SKM-1 treated with dmso at 0.1 percent for 144 hours (cell line): Measurements from ENCODE around the gene PHKG1.
"Not testable (repeated sequence)": the region's sequence is repeated elsewhere in the genome, so short reads cannot be mapped to it uniquely, and the experiment has no call there.

Experiments used
- DNase-seq: peaks from one replicate; lab custom pipeline; 2025; ENCODE audit not compliant: unreplicated experiment; lab: John Stamatoyannopoulos, UW

PHKG1 gene

DNA sequence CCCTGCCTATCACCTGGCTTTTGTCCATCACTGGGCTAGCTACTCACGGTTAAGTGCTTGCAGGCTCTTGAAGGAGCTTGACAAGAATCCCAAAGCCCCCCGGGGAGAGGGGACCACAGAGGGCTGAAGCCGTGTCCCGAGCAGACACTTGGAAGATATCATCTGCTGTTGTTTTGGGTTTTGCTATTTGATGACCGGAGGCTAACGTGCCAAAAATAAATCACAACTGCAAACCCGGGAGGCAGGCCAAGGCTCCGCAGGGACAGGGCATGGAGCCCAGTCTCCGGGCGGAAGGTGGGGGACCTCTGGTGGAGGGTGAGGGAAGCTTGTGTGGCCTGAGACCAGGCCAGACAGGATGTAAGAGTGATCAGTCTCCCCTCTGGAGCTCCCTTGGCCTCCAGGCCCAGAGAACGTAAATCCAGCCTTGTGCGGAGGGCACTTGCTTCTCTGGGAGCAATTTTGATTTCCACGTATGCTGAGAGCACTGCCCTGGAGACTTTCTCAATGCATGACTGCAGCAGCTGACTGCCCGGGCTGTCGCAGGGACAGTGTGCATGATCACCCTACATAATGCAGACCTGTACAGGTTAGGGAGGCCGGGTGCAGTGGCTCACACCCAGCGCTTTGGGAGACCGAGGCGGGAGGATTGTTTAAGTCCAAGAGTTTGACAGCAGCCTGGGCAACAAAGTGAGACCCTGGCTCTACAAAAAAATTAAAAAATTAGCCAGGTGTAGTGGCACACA lies at the start of gene PHKG1:
PHKG1 (minus strand) TSS at position 164 of the 743 bp plus-strand sequence. CDS start 4,011 bp downstream, outside the sequence.
- DNase-seq: no peak

DNA sequence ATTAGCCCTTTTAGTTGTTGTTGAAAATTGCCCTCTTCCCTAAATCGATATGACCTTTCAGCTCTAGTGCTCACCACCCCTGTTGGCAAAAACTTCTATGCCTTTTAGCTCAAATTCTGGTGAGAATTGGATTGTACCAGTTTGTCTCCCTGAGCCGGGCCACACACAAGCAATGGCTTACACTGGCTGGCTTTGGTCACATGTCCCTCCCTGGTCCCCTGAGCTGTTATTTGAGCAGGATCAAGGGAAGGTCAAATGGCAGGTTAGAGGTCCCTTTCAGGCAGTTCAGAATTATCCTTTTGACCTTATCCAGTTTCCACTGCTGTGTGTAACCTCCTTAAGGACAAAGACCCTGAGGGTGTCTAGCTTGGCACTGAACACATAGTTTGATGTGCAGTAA lies 38.3 kb upstream of the PHKG1 start:
- not testable (repeated sequence) for DNase-seq

DNA sequence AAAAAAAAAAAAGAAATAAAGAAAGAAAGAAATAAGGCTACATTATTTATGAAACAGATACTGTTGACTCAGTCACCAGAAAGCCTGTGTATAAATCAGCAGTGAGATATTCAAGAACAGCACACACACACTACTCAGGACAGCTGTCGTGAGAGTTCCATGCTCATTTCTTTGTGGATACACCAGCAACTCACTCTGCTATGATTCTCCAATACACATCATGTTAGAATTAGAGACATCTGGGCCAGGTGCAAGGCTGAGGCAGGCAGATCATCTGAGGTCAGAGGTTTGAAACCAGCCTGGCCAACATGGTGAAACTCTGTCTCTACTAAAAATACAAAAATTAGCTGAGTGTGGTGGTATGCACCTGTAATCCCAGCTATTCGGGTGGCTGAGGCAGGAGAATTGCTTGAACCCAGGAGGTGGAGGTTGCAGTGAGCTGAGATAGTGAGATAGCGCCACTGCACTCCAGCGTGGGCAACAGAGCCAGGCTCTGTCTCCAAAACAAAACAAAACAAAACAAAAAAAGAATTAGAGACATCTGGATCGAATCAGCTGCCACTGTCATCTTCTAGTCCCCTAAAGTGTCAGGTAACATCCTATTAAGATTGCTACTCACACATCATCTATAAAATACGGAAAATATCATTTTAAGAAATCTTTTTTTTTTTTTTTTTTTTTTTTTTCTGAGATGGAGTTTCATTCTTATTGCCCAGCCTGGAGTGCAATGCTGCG lies 34.7 kb upstream of the PHKG1 start:
- no peak for DNase-seq

DNA sequence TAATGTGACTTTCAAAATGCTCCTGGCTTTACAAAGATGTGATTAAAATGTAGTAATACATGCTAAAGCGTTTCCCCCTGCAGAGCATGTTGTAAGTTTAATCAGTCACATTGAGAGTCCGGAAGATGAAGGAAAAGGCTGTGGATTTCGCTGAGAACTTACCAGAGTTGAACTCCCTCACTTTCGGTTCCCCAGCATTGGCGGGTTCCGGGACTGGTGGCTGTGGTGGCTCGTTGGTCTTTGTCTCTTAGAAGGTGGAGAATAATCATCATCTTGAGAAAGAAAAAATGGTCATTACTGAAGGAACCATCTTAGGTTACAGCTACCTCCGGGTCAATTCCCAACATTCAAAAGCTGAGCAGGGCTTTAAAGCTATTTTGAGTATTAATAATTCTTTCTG lies 33.1 kb upstream of the PHKG1 start:
- no peak for DNase-seq

DNA sequence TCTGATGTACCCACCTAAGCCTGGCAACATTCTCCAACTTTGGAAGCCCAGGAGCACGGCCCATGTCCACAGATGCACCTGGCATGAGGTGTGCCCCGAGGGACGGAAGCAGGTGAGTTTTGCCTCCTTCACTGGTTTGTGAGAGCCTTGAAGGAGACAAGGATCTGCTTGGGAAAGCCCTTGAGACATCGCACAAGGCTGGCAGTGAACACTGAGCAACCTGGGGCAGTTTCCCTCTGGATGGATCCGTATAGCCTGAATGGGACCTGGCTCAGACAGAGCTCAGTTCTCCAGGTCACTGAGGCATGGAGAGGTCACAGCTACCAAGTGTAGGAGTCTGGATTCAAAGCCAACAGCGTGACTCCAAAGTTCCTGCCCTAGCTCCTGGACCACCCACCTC lies 32.2 kb upstream of the PHKG1 start:
- DNase-seq: no peak

DNA sequence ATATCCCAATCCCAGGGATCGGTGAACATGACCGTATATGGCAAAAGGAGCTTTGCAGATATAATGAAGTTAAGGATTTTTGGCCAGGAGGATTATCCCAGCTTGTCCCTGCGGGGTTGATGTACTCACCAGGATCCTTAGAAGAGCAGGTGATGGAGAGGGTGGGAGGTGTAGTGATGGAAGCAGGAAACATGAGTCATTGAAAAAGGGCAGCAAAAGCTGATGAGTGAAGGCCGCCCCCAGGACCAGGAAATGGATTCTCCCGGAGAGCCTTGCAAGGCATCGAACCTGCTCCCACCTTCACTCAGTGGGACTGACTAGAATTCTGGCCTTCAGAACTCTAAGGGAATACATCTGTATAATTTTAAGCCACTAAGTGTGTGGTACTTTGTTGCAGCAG lies 28.7 kb upstream of the PHKG1 start:
- no peak for DNase-seq

DNA sequence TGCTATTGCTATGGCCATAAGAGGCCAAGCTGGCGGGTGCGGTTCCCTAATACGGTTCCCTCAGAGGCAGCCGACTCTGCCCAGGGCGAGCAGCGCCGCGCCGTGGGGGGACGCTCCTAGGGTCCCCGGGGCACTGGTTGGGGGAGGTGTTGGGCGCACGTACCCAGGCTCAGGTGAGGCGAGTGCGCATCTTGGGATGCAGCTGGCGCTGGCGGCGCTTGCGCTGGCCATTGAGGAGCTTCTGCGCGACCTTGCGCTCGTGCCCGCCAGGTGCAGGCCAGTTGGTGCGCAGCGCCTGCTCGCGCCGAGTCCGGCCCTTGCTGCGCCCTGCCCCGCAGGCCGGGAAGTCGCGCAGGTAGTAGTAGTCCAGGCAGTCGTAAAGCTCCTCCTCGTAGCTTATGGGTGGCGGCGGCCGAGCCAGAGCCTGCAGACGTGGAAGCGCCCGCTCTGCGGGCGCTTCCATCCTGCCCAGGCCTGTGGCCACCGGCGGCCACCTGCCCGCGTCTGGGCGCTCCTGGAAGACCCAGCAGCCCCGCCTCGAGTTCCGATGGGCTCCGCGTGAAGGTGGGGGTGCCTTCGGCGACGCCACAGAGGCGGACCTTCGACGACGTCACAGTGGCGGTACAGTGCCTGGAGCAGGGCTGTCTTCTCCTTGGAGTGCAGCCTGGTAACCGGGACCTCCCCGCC lies 23.2 kb upstream of the PHKG1 start, which contains the start of gene NUPR2:
NUPR2 (minus strand) TSS at position 566 of the 687 bp plus-strand sequence; CDS start at position 463, 103 bp downstream.
- DNase-seq: no peak

DNA sequence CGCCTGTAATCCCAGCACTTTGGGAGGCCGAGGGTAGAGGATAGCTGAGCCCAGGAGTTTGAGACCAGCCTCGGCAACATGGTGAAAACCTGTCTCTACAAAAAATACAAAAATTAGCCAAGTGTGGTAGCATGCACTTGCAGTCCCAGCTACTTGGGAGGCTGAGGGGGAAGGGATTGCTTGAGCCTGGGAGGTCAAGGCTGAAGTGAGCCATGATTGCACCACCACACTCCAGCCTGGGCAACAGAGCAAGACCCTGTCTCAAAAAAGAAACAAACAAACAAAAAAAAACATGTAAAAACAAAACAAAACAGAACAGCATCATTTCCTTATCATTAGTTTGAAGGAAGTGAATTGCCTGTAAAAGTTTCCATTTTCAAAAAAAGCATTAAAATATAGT lies 19.5 kb upstream of the PHKG1 start:
- DNase-seq: not testable (repeated sequence)

DNA sequence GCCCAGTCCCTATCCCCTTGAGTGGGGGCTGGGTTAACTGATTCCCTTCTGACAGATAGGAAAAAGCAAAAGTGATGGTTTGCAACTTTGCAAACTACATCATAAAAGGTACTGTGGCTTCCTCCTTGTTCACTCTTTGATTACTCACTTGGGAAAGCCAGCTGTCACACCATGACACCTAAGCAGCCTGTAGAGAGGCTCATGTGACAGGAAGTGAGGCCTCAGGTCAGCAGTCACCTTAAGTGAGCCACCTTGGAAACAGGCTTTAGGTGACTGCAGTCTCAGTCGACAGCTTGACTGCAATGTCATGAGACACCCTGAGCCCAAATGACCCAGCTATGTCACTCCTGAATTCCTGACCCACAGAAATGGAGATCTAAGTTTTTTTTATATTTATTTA lies 17.9 kb upstream of the PHKG1 start:
- no peak for DNase-seq

DNA sequence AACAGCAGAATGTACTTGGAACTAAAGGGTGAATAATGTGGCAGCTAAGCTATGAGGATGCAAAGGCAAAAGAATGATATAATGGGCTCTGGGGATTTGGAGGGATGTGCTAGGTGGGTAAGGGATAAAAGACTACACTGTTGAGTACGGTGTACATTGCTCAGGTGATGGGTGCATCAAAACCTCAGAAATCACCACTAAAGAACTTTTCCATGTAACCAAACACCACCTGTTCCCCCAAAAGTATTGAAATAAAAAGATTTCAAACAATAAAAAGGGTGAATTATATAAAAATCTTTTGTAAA lies 15.2 kb upstream of the PHKG1 start:
- DNase-seq: no peak

DNA sequence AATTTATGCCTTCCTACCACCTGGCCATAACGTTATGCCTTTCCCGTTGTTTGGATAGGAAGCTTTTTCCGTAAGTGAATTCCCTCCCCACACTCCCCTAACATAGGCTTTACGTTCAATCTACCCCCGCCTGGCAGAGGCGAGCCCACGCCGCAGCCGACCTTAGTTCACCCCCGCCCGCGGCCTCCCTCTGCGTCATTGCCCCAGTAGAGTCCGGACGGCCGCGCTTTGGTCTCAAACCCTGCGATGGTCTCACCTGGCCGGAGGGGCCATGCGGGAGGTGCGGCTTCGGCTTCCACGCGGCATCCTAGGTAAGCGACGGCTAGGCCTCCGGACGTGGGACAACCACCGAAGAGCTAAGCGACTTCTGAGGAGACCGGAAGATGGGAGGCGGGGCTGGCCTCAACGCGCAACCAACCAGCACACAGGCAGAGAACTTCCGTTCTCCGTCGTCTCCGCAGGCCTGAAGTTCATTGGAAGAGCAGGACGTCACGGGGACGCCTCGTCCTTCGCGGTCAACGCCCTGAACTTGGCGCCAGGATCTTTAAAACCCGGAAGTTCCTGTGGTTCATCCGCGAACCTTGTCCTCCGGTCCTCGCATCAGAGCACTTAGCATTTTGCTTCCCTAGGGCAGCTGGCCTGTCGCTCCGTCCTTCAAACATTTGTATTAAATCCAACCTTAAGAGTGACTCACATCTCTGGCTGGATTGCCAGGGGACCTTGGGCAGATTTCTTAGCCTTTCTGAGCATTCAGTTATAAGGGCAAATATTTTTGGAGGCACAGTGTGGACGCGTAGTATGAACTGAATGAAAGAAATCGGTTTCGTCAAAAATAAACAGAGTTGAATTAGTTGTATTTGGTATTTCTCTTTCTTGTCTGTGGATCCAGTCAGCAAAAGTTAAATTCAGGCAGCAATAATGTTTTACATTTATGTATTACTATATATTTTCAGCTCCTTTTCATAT lies 13.6 kb upstream of the PHKG1 start, which contains the start of gene CHCHD2:
CHCHD2 (minus strand) TSS at position 369 of the 966 bp plus-strand sequence; CDS start at position 306, 63 bp downstream.
- DNase-seq: peak; percentile 98

DNA sequence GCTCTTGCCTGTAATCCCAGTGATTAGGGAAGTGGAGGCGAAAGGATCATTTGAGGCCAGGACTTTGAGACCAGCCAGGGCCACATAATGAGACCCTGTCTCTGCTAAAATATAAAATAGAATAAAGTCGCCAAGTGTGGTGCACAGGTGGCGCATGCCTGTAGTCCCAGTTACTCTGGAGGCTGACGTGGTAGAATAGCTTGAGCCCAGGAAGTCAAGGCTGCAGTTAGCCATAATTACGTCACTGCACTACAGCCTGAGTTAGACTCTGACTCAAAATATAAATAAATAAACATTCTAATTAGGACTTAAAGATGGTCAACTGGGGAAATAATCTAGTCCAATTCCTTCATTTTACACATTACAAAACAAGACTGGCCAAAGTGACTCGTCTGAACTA lies 12.8 kb upstream of the PHKG1 start:
- peak; percentile 3 for DNase-seq

DNA sequence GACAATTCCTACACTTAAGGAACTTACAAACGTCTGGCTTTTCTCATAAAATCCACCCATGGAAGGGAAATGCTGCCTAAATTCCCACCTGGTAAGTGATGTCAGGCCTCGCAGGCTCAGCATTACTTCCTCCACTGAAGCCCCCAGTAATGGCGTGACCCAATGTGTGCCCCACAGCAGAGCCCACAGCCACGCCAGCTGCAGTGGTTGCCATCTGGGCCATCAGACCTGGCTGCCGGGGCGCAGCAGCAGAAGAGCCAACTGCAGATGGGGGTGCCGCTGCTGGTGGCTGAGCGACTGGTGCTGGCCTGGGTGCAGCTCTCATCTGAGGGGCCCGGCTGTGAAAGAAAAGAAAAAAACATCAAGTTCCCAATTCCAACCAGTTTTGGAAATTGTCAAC lies 11.4 kb upstream of the PHKG1 start:
- DNase-seq: not testable (repeated sequence)

DNA sequence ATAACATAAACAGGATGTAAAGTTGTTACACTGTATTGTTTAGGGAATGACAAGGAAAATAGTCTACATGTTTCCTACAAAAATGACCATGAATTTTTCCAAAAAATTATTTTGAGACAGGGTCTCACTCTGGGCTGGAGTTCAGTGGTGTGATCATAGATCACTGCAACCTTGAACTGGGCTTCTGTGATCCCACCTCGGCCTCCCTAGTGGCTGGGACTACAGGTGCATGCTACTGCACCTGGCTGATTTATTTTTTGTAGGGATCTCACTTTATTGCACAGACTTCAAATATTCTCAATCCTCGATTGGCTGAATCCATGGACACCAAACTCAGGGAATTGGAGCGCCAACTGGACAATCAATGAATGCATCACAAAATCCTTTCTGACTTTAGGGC lies 6.9 kb upstream of the PHKG1 start:
- DNase-seq: no peak

DNA sequence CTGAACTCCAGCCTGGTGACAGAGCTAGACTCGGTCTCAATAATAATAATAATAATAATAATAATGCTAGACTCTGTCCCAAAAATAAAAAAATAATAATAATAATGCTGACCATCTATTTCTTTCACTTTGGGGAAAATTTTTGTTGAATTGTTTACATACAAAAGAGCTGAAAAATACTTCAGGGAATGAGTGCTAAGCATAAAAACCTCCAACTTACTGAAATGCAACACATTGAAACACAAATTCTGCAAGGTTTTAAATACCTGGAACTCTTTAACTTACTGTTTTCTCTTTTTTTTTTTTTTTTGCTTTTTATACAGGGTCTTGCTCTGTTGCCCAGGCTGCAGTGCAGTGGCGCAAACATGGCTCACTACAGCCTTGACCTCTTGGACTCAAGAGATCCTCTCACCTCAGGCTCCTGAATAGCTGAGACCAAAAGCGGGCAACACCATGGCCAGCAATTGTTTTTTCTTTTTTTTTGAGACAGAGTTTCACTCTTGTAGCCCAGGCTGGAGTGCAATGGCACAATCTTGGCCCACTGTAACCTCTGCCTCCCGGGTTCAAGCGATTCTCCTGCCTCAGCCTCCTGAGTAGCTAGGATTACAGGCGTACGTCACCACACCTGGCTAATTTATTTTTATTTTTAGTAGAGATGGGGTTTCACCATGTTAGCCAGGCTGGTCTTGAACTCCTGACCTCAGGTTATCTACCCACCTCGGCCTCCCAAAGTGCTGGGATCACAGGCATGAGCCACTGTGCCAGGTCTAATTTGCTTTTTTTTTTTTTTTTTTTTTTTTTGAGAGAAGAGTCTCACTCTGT lies 5.6 kb upstream of the PHKG1 start:
- DNase-seq: not testable (repeated sequence)

DNA sequence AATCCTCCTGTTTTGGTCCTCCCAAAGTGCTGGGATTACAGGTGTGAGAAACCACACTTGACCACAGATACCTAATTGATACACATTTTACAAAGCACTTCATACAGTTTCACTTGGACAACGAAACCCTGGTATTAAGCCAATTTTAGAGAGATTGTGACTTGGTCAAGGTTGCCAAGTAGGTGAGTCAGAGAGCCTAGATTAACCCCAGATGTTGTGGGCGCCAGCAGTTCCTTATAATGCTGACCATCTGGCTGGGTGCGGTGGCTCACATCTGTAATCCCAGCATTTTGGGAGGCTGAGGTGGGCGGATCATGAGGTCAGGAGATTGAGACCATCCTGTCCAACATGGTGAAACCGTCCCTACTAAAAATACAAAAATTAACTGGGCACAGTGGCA lies 4.9 kb upstream of the PHKG1 start:
- no peak for DNase-seq

DNA sequence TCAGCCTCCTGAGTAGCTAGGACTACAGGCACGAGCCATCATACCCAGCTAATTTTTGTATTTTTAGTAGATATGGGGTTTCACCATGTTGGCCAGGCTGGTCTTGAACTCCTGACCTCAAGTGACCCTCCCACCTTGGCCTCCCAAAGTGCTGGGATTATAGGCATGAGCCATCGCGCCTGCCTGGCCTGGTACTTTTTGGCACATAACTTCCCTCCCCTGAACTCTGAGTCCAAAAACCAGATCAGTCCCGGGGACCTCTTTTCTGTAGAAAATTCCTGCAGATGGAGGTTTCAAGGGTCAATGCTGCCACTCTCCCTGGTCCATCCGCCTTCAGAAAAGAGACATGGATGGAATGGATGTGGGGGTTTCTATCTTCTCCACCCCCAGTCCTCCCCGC lies 364 bp downstream of the PHKG1 start:
- not testable (repeated sequence) for DNase-seq

DNA sequence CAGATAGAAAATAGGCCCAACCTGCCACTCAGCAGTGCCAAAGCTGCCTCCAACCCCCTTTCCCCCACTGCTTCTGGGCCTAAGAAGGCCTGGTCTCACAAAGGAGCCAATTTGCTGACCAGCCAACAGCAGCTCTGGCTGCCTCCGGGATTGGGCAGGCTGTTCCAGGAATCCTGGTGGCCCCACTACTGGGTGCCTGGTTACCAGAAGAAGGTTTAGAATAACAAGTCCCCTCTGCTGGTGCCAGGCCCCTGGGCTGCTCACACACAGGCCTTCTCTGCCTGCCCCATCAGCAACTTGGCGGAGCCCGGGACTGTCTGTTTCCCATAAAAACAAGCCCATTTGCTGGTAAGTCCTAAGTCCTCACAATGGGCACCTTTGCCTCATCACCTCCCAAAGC lies 1.2 kb downstream of the PHKG1 start:
- no peak for DNase-seq

DNA sequence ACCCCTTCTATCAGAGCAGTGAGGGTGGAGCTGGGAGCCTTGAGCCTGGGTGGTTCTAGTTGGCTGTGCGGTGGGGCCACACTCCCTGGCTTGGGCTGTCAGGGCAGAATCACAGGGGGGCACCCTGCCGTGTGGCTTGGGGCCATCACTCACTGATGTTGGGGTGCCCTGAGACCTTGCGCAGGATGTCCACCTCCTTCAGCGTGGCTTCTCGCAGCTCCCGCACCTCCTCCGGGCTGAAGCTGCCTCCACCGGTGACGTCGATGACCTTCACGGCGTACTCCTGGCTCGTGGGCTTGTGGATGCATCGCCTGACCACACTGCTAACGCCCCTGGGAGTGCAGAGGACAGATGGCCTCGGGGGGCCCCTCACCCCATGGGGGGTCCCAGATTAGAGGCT lies 5.3 kb downstream of the PHKG1 start:
- DNase-seq: no peak

DNA sequence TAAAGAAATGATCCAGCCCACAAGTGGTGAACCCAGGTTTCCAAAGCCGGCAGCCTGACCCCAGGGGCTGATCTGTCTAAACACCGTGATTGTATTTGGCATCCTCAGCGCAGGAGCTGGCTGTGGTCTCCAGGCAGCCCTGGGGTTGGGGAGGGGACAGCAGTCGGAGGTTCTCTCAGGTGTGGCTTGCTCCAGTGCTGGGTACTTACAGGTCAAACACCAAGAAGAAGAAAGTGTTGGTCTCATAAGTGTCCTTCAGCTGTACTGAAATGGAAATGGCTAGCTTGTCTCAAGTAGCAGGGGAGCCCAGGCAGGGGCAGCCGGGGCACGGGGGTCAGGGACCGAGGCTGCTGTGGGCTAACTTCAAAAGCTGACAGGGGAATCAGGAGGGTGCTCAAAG lies 6.0 kb downstream of the PHKG1 start:
- DNase-seq: no peak
